HG02610 (cell line): ENCODE data around the gene FLT1.

Experiments used
- ATAC-seq: cut with Tn5 transposase; IDR thresholded peaks from one replicate; pipeline ENCODE4 v1.9.1; 2021; ENCODE audit warnings: mild to moderate bottlenecking, moderate library complexity; ENCODE audit not compliant: unreplicated experiment

The FLT1 gene

GRCh38 chr13:28529836-28530235 lies 34.9 kb upstream of the FLT1 start:
- ATAC-seq, result no peak

GRCh38 chr13:28528848-28529247 lies 33.9 kb upstream of the FLT1 start:
- no peak for ATAC-seq

- ATAC-seq, result no peak
Observed at GRCh38 chr13:28528388-28528787, 33.5 kb upstream of the FLT1 start.

DNA sequence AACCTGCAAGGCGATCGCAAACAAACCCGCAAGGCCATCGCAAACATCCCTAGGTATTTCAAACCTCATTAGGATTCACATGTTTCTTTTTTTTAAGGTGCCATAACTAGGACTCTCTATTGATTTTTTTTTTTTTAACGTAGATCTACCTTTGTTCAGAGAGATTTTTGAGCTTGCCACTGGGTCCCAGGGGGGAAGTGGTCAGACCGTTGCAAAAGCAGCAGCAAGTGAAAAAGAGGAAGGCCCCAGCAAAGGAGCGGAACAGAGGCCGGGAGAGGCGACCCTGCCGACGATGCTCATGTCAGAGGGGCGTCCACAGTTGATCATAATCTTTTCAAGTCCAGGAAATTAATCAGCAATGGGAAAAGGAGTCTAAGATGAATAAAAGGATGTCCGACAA lies 32.7 kb upstream of the FLT1 start:
- no peak for ATAC-seq

- no peak for ATAC-seq
Observed at GRCh38 chr13:28526876-28527275, 31.9 kb upstream of the FLT1 start.

GRCh38 chr13:28522871-28523270 lies 27.9 kb upstream of the FLT1 start:
- no peak for ATAC-seq

GRCh38 chr13:28513745-28514144 lies 18.8 kb upstream of the FLT1 start:
- ATAC-seq, result no peak

DNA sequence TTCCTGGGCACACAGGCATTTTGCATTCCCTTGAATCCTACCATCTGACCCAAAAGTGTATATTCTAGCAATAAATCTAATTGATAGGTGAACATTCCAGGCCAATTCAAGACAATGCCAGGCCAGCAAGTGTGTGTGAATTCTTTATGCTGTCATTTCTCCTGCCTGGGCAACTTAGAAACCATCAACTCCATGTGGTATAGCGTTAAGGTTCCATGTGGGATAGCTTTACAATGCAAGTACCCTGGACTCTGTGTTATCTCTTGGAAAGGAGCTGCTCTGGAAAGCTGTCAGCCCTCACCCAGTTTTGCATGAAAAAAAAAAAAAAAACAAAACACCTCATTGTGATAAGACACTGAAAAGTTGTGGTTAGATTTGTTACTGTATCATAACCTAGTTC lies 15.6 kb upstream of the FLT1 start:
- no peak for ATAC-seq

GRCh38 chr13:28510066-28510465 lies 15.1 kb upstream of the FLT1 start:
- no peak for ATAC-seq

- no peak for ATAC-seq
Observed at GRCh38 chr13:28505543-28506135, 10.7 kb upstream of the FLT1 start.

- ATAC-seq, result no peak
Observed at GRCh38 chr13:28503182-28503967, 8.4 kb upstream of the FLT1 start.

- no peak for ATAC-seq
Observed at GRCh38 chr13:28501547-28501946, 6.6 kb upstream of the FLT1 start.

- no peak for ATAC-seq
Observed at GRCh38 chr13:28499609-28500008, 4.7 kb upstream of the FLT1 start.

- no peak for ATAC-seq
Observed at GRCh38 chr13:28498481-28499115, 3.7 kb upstream of the FLT1 start.

- no peak for ATAC-seq
Observed at GRCh38 chr13:28497143-28497876, 2.4 kb upstream of the FLT1 start.

DNA sequence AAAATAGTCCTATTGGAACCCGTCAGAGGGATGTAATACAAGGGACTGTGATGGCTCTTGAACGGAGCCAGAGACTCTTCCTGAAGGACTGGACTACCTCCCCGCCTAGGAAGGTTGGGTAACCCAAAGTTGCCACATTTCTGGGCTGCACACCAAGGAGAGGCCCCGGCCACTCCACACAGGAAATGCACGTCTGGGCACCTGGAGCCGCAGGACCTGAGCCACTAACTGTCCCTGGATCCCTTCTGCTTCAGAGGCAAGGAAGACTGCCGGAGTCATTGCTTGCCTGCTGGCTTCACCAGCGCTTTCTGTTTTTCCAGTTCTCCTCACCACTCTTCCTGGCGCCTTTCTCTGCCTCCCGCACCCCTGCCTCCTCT lies 1.2 kb upstream of the FLT1 start:
- ATAC-seq, result no peak

DNA sequence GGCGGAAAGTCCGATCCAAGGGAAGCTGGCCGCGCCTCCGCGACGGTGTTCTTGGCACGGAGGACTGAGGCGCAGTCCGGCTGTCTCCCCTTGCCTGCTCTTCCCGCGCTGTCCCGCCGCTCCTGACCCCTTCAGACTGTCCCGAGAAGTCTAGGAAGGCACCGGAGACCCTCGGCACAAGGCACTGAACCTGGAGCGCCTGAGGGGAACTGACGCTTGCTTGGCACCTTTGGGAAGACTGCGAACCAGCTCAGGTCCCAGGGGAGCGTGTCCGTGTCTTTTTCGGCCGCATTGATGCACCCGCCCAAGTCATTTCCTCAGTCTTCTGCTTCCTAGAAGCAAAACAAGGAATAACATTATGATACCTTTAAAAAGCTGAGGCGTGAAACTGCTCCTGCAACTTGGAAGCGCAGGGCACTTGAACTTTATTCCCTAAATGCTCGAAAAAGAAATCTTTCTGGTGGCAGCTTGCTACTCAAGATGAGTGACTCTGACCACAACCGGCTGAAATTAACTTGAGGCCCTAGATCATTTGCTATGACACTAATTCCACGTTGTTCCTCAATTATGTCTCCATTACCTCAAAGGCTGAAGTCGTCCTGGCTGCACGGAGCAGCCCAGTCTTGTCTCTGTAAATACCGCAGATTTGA lies 735 bp upstream of the FLT1 start:
- no peak for ATAC-seq

- ATAC-seq, result no peak
Observed at GRCh38 chr13:28494504-28494777, 487 bp downstream of the FLT1 start.

- no peak for ATAC-seq
Observed at GRCh38 chr13:28493740-28494503, 1.0 kb downstream of the FLT1 start.

GRCh38 chr13:28492569-28493367 lies 2.2 kb downstream of the FLT1 start:
- no peak for ATAC-seq
